ENCODE measurements around the gene ZFAND4. TPM values are rescaled to one million over a fixed set of nuclear protein-coding genes. Genes with fewer than 3 reads are reported as not detected.
"Not testable (repeated sequence)": the region's sequence is repeated elsewhere in the genome, so short reads cannot be mapped to it uniquely, and the experiment has no call there.

Gene ZFAND4
- polyA plus RNA-seq, 10 donors: 7.5 to 10.8 (median 9.1) TPM

- no peak for DNase-seq
Measured at GRCh38 chr10:45644527-45644926, 28.0 kb downstream of the ZFAND4 start.

- DNase-seq: no peak
Measured at GRCh38 chr10:45640941-45641340, 31.6 kb downstream of the ZFAND4 start.

GRCh38 chr10:45640049-45640448, 32.5 kb downstream of the ZFAND4 start:
- DNase-seq: no peak

GRCh38 chr10:45627412-45628048, 45.0 kb downstream of the ZFAND4 start:
- no peak for DNase-seq

- DNase-seq: no peak
Measured at GRCh38 chr10:45625879-45626278, 46.7 kb downstream of the ZFAND4 start.

GRCh38 chr10:45624724-45625123, 47.8 kb downstream of the ZFAND4 start:
- DNase-seq: no peak

GRCh38 chr10:45614869-45615268, 57.7 kb downstream of the ZFAND4 start:
- DNase-seq: no peak

GRCh38 chr10:45612741-45613140, 59.8 kb downstream of the ZFAND4 start:
- no peak for DNase-seq

- no peak for DNase-seq
Measured at GRCh38 chr10:45608052-45608451, 64.5 kb downstream of the ZFAND4 start.

GRCh38 chr10:45607276-45607675, 65.3 kb downstream of the ZFAND4 start:
- no peak for DNase-seq

GRCh38 chr10:45602836-45603235, 69.7 kb downstream of the ZFAND4 start:
- DNase-seq: no peak

- no peak for DNase-seq
Measured at GRCh38 chr10:45602082-45602730, 70.4 kb downstream of the ZFAND4 start.

GRCh38 chr10:45601254-45601930, 71.2 kb downstream of the ZFAND4 start:
- DNase-seq: not testable (repeated sequence)

- DNase-seq: not testable (repeated sequence)
Measured at GRCh38 chr10:45600337-45601253, 72.0 kb downstream of the ZFAND4 start.

- DNase-seq: no peak
Measured at GRCh38 chr10:45599646-45600045, 72.9 kb downstream of the ZFAND4 start.

GRCh38 chr10:45599021-45599603, 73.5 kb downstream of the ZFAND4 start:
- no peak for DNase-seq

GRCh38 chr10:45596526-45596925, 76.0 kb downstream of the ZFAND4 start:
- no peak for DNase-seq

- peak; percentile 92 to 98 (median 97) for DNase-seq
Measured at GRCh38 chr10:45594276-45595157, 78.1 kb downstream of the ZFAND4 start.

- DNase-seq: no peak
Measured at GRCh38 chr10:45593938-45594275, 78.7 kb downstream of the ZFAND4 start.

GRCh38 chr10:45592926-45593325, 79.6 kb downstream of the ZFAND4 start:
- DNase-seq: no peak

- no peak for DNase-seq
Measured at GRCh38 chr10:45592432-45592831, 80.1 kb downstream of the ZFAND4 start.
